Measurements from ENCODE around the gene HTRA1.

HTRA1 gene

DNA sequence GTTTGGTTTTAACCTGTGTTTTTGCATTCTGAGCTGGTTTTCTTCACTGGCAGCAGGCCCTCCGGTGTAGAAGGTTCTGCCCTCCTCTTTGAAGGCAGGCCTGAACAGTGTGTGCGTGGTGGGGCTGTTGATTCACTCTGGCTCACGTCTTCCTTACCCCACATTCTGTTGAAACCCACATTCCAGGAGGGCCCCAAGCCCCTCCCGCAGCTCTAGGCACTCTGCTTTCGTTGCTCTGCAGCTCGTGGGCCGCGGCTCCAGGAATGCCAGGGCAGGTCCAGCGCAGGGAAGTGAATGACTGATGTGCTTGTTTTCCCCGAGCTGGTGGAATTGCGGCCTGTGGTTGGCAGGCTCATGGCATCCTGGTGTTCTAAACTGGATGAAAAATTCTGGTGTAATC is 49.0 kb downstream of the HTRA1 start:
- DNase-seq (ENCODE audit: low spot score): peak; percentile 90
- H3K27ac ChIP-seq: peak overlapping the region; percentile 94
- POLR2A ChIA-PET (ENCODE audit: low non-redundant PET): no interaction called here
- CTCF ChIA-PET: interaction anchor here (0.5 to 1.3 kb wide), 4 partner anchors 13 to 56 kb away, joined by 3 read pairs; no protein-coding TSS in a partner anchor
- TF ChIP-seq, protein P1, sequence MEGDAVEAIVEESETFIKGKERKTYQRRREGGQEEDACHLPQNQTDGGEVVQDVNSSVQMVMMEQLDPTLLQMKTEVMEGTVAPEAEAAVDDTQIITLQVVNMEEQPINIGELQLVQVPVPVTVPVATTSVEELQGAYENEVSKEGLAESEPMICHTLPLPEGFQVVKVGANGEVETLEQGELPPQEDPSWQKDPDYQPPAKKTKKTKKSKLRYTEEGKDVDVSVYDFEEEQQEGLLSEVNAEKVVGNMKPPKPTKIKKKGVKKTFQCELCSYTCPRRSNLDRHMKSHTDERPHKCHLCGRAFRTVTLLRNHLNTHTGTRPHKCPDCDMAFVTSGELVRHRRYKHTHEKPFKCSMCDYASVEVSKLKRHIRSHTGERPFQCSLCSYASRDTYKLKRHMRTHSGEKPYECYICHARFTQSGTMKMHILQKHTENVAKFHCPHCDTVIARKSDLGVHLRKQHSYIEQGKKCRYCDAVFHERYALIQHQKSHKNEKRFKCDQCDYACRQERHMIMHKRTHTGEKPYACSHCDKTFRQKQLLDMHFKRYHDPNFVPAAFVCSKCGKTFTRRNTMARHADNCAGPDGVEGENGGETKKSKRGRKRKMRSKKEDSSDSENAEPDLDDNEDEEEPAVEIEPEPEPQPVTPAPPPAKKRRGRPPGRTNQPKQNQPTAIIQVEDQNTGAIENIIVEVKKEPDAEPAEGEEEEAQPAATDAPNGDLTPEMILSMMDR (conservative IDR thresholded peaks at IDR 0.05; ENCODE audit: low read depth): no peak

DNA sequence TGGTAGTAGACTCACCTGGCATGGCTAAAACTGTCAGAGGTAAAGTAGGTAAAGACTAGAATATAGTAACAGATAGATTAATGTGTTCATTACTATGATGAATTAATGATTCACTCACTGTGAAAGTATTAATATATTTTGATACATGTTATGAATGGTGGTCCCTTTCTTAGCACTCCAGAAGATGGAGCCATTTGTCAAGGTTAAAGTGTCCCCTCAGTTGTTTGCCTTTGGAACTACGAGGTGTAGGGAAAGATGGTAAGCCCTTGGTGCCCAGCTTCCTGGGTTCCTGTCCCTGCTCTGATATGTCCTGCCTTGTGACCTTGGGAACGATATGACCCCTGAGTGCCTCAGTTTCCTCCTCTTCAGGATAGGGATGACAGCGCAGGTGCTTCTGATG is 49.4 kb downstream of the HTRA1 start:
- peak overlapping the region; percentile 94 for H3K27ac ChIP-seq
- CTCF ChIA-PET: interaction anchor here (0.5 to 1.3 kb wide), 5 partner anchors 12 to 55 kb away, joined by 3 read pairs; no protein-coding TSS in a partner anchor
- no peak for DNase-seq (ENCODE audit: low spot score)
- POLR2A ChIA-PET (ENCODE audit: low non-redundant PET): no interaction called here
- TF ChIP-seq, protein P1 (conservative IDR thresholded peaks at IDR 0.05; ENCODE audit: low read depth): no peak

DNA sequence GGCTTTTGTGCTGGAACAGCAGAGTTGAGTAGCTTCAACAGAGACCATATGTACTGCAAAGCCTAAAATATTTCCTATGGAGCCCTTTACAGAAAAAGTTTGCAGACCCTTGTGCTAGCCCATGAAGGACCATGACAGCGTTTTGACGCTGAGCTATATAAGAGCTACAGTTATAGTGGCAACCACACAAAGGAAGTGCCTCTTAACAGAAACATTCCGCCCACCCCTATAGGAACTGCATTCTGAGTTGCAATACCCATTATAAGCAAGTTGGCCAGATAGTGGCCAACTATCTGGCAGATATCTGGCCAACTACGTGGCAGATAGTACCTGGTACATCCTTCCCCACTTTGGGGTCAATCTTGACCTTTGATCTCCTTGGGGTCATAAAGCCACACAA is 51.7 kb downstream of the HTRA1 start:
- no peak overlapping the region for H3K27ac ChIP-seq
- POLR2A ChIA-PET (ENCODE audit: low non-redundant PET): no interaction called here
- no peak for DNase-seq (ENCODE audit: low spot score)
- TF ChIP-seq, protein P1 (conservative IDR thresholded peaks at IDR 0.05; ENCODE audit: low read depth): no peak
- CTCF ChIA-PET: interaction anchor here (0.7 kb wide), 1 partner anchor 231 kb away, joined by 3 read pairs; no protein-coding TSS in a partner anchor

DNA sequence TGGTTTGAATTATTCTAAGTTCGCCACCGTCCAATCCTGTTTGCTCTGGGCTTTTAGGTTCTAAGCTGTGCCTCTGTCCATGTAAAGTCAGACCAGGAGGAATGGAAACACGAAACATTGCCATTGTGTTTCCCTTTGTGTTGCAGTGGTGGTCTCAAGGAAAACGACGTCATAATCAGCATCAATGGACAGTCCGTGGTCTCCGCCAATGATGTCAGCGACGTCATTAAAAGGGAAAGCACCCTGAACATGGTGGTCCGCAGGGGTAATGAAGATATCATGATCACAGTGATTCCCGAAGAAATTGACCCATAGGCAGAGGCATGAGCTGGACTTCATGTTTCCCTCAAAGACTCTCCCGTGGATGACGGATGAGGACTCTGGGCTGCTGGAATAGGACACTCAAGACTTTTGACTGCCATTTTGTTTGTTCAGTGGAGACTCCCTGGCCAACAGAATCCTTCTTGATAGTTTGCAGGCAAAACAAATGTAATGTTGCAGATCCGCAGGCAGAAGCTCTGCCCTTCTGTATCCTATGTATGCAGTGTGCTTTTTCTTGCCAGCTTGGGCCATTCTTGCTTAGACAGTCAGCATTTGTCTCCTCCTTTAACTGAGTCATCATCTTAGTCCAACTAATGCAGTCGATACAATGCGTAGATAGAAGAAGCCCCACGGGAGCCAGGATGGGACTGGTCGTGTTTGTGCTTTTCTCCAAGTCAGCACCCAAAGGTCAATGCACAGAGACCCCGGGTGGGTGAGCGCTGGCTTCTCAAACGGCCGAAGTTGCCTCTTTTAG is 52.9 kb downstream of the HTRA1 start:
- TF ChIP-seq, protein P1 (conservative IDR thresholded peaks at IDR 0.05; ENCODE audit: low read depth): no peak
- CTCF ChIA-PET: interaction anchor here (0.6 kb wide), 1 partner anchor 1549 kb away, joined by 3 read pairs; no protein-coding TSS in a partner anchor
- POLR2A ChIA-PET (ENCODE audit: low non-redundant PET): no interaction called here
- H3K27ac ChIP-seq: no peak overlapping the region
- DNase-seq (ENCODE audit: low spot score): no peak

DNA sequence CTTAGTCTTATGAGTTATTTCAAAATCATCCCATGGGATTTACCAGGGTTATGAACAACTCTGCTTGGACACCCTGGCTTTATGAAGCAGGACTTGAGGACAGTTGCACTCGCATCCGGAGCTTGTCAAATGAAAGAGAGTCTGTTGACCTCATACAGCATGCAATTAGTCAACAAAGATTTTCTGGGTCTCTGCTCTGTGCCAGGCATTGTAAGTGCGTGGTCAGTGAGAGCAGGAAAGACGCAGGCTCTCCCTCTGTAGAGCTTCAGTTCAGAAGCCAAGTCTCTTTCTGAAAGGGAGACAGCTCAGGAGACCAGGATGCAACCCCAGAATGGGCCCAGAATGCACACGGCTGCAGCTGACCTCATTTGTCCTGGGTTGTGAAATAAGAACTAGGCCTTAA is 53.7 kb downstream of the HTRA1 start:
- POLR2A ChIA-PET (ENCODE audit: low non-redundant PET): no interaction called here
- CTCF ChIA-PET: interaction anchor here (0.6 kb wide), 1 partner anchor 1548 kb away, joined by 3 read pairs; no protein-coding TSS in a partner anchor
- DNase-seq (ENCODE audit: low spot score): no peak
- TF ChIP-seq, protein P1 (conservative IDR thresholded peaks at IDR 0.05; ENCODE audit: low read depth): no peak
- H3K27ac ChIP-seq: peak overlapping the region; percentile 29

DNA sequence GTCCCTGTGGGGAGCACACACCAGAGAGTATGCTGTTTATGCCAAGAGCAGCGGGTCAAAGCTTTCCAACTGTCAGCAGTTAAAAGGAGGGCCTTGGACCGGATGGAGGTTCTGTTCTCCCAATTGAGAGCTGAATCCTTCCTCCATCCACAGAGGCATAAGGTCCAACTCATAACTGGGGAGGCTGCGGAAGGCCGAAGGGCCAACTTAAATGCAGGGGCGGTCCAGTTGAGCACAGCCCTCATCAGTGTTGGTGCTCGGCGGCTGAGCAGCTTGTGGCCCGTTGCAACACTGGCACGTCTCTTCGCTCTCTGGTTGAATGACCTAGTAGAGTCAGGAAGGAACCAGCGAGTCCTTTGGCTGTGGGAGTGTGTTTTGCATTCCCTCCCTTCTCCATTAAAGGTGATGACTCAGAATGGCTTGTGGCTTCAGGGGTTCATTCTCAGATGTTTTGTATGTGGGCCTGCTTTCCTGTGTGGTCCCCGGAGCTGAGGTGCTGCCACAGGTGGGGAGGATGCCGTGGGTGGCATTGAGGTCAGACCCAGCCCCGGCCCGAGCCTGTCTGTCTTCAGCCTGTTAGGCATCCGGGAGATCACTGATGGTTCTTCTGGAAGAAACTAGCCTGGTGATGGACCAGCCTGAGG is 54.4 kb downstream of the HTRA1 start:
- no peak for DNase-seq (ENCODE audit: low spot score)
- ChIA-PET CTCF (no interaction called here), POLR2A (ENCODE audit: low non-redundant PET) (no interaction called here)
- TF ChIP-seq, protein P1 (conservative IDR thresholded peaks at IDR 0.05; ENCODE audit: low read depth): no peak
- peak overlapping the region; percentile 29 for H3K27ac ChIP-seq

All from RWPE1 (cell line).